ENCODE results near the gene R3HDM4. TPM values are rescaled to one million over a fixed set of nuclear protein-coding genes. Genes with fewer than 3 reads are reported as not detected.
"Not testable (repeated sequence)": the region's sequence is repeated elsewhere in the genome, so short reads cannot be mapped to it uniquely, and the experiment has no call there.

Gene R3HDM4
- total and polyA plus RNA-seq, 9 of the 15 experiments (the other 6 are each of a cell fraction or from before 2014, with no cell fraction given) = 3.2 to 154 (median 59.0) TPM

DNA sequence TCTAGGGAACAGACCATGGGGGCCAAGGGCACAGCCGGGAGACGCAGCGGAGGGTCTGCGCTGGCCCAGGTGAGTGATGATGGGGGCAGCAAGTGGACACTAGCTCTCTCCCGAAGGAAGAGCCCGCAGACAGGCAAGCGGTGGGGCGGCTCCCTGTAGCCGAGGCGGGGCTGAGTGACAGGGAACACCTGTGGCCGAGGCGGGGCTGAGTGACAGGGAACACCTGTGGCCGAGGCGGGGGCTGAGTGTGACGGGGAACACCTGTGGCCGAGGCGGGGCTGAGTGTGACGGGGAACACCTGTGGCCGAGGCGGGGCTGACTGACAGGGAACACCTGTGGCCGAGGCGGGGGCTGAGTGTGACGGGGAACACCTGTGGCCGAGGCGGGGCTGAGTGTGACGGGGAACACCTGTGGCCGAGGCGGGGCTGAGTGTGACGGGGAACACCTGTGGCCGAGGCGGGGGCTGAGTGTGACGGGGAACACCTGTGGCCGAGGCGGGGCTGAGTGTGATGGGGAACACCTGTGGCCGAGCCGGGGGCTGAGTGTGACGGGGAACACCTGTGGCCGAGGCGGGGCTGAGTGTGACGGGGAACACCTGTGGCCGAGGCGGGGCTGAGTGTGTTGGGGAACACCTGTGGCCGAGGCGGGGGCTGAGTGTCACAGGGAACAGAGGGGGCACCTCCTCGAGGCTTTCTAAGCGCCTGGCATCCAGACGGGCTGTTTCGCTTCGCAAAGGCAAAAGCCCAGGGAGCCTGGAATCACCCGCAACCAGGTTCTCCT, 21.4 kb downstream of the R3HDM4 start:
- in situ Hi-C loops (cut with MboI); H3K9me3 ChIP-seq (replicated peaks; ENCODE audit: control insufficient read depth, insufficient read depth, low read depth, low read length); H3K27me3 ChIP-seq (ENCODE audit: control insufficient read depth in 2 of 2, insufficient read depth in 2 of 2, low read length in 2 of 2); H4K20me1 ChIP-seq (replicated peaks; ENCODE audit: control insufficient read depth, insufficient read depth, low read length); BruUV-seq (replicated peaks); DNase-seq (ENCODE audit: extremely low read depth in 1 of 4, low spot score in 3 of 4); H2AFZ ChIP-seq (ENCODE audit: low read depth, low read length); FAIRE-seq; H3K9me1 ChIP-seq (ENCODE audit: control insufficient read depth, insufficient read depth, low read length); CTCF ChIA-PET (ENCODE audit: low intra/inter-chr PET ratio); ATAC-seq: not testable (repeated sequence)
- WGBS (ENCODE audit: insufficient coverage, low coverage, missing lambda C conversion rate) = 87% methylated on average over 24 of the region's 50 CpGs
- Histone ChIP-seq H3K36me3 (ENCODE audit: control insufficient read depth, insufficient read depth, low read length) (peaks cover 38% of the 10 kb centered on the region; the same call in 2 of the 3 replicates), H3K79me2 (ENCODE audit: control insufficient read depth, insufficient read depth, low read length) (peaks cover 40% of the 10 kb centered on the region), H3K9ac (ENCODE audit: insufficient read depth in 1 of 2, low read depth in 2 of 2, low read length in 2 of 2) (peak overlapping the region; percentile 73 to 95; a peak in 3 of 4 replicates), H3K4me1 (replicated peaks in 1 of 2; ENCODE audit: control insufficient read depth in 2 of 2, insufficient read depth in 2 of 2, low read length in 2 of 2) (peaks cover 9 to 62% of the 10 kb centered on the region in 2 experiments; a peak in 4 of 5 replicates), H3K4me2 (ENCODE audit: insufficient read depth, low read length) (peak overlapping the region; percentile 83), H3K27ac (ENCODE audit: extremely low read depth, low read depth, low read length) (peak overlapping the region; percentile 100; the same call in 1 of the 3 replicates), H3K4me3 (peak overlapping the region; percentile 79)
- POLR2A ChIA-PET = interaction anchor here (0.6 to 2.9 kb wide), 4 partner anchors 10 to 86 kb away, joined by 3 to 15 read pairs (median 7); no protein-coding TSS in a partner anchor
- TF ChIP-seq RBFOX2 (IDR thresholded peaks at IDR 0.05; ENCODE audit: low read depth, low read length) (peak; percentile 63), FIP1L1 (IDR thresholded peaks at IDR 0.05; ENCODE audit: low read depth, low read length, poor library complexity, severe bottlenecking) (peak; percentile 23), POLR2G (IDR thresholded peaks at IDR 0.05; ENCODE audit: low read depth, low read length) (peak; percentile 56)
- intact Hi-C loops (cut with micrococcal nuclease) = loop anchor here (2.0 kb wide), 1 partner anchor 15 kb away; no protein-coding TSS in a partner anchor

DNA sequence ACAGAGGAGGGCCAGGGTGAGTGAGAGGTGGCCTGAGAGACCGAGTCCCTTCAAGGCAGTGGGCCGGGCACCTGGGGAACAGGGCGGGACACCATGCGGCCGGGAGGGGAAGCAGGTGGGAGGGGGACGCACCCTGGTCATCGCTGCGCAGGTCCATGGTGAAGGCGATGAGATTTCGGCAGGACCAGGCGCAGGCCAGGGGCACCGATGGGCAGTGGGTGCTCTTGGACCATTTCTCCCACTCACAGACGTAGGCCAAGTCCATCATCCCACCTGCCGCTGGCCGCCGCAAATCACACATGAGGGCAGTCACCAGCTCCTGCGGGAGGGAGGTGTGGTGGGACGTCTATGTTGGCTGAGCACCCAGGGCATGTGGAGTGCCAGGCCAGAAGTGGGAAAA, 22.2 kb downstream of the R3HDM4 start:
- no TSS peak for BruUV-seq (replicated peaks)
- no peaks in the 10 kb centered on the region for H3K9me3 ChIP-seq (replicated peaks; ENCODE audit: control insufficient read depth, insufficient read depth, low read depth, low read length)
- H3K9me1 ChIP-seq (ENCODE audit: control insufficient read depth, insufficient read depth, low read length) = no peaks in the 10 kb centered on the region
- TF ChIP-seq, protein P1, sequence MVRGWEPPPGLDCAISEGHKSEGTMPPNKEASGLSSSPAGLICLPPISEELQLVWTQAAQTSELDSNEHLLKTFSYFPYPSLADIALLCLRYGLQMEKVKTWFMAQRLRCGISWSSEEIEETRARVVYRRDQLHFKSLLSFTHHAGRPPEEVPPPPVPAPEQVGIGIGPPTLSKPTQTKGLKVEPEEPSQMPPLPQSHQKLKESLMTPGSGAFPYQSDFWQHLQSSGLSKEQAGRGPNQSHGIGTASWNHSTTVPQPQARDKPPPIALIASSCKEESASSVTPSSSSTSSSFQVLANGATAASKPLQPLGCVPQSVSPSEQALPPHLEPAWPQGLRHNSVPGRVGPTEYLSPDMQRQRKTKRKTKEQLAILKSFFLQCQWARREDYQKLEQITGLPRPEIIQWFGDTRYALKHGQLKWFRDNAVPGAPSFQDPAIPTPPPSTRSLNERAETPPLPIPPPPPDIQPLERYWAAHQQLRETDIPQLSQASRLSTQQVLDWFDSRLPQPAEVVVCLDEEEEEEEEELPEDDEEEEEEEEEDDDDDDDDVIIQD (CRISPR knock-in tag; IDR thresholded peaks at IDR 0.05) = no peak
- no peak for TF ChIP-seq NCOR1 (IDR thresholded peaks at IDR 0.05)
- no peak for TF ChIP-seq SMARCA4 (IDR thresholded peaks at IDR 0.05)
- TF ChIP-seq, protein P2, sequence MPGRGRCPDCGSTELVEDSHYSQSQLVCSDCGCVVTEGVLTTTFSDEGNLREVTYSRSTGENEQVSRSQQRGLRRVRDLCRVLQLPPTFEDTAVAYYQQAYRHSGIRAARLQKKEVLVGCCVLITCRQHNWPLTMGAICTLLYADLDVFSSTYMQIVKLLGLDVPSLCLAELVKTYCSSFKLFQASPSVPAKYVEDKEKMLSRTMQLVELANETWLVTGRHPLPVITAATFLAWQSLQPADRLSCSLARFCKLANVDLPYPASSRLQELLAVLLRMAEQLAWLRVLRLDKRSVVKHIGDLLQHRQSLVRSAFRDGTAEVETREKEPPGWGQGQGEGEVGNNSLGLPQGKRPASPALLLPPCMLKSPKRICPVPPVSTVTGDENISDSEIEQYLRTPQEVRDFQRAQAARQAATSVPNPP (IDR thresholded peaks at IDR 0.05; ENCODE audit: borderline replicate concordance, insufficient read depth, insufficient read length) = no peak
- TF ChIP-seq POLR2G (IDR thresholded peaks at IDR 0.05; ENCODE audit: low read depth, low read length) = peak; percentile 21; the same call in 1 of the 2 replicates
- no peak for TF ChIP-seq IRF2 (CRISPR knock-in tag; IDR thresholded peaks at IDR 0.05)
- TF ChIP-seq TEAD2 (tag; IDR thresholded peaks at IDR 0.05) = no peak
- no peak for TF ChIP-seq ZBTB1 (CRISPR knock-in tag; IDR thresholded peaks at IDR 0.05; ENCODE audit: borderline replicate concordance, low read depth)
- TF ChIP-seq RBFOX2 (IDR thresholded peaks at IDR 0.05; ENCODE audit: low read depth, low read length) = 0 out of 2 replicates have a peak, but pooled peaks have one; percentile 1
- H4K20me1 ChIP-seq (replicated peaks; ENCODE audit: control insufficient read depth, insufficient read depth, low read length) = peaks cover 6% of the 10 kb centered on the region
- no peak overlapping the region for H3K4me2 ChIP-seq (ENCODE audit: insufficient read depth, low read length)
- H3K27me3 ChIP-seq (ENCODE audit: control insufficient read depth in 2 of 2, insufficient read depth in 2 of 2, low read length in 2 of 2) = no peaks in the 10 kb centered on the region
- ATAC-seq = no peak
- intact Hi-C loops (cut with micrococcal nuclease) (no loop called here), in situ Hi-C loops (cut with MboI) (no loop called here)
- CTCF ChIA-PET (ENCODE audit: low intra/inter-chr PET ratio) = no interaction called here
- 0 out of 4 replicates have a peak overlapping the region, but pooled peaks of 1 of the 2 experiments have one; percentile 2 for H3K9ac ChIP-seq (ENCODE audit: insufficient read depth in 1 of 2, low read depth in 2 of 2, low read length in 2 of 2)
- peaks cover 9 to 61% of the 10 kb centered on the region in 2 experiments; a peak in 4 of 5 replicates for H3K4me1 ChIP-seq (replicated peaks in 1 of 2; ENCODE audit: control insufficient read depth in 2 of 2, insufficient read depth in 2 of 2, low read length in 2 of 2)
- no peak for FAIRE-seq
- POLR2A ChIA-PET = interaction anchor here (0.5 to 0.6 kb wide), 2 partner anchors 11 to 12 kb away, joined by 3 read pairs; no protein-coding TSS in a partner anchor
- H3K4me3 ChIP-seq = no peak overlapping the region
- peaks cover 46% of the 10 kb centered on the region; the same call in 2 of the 3 replicates for H3K36me3 ChIP-seq (ENCODE audit: control insufficient read depth, insufficient read depth, low read length)
- H2AFZ ChIP-seq (ENCODE audit: low read depth, low read length) = no peak overlapping the region
- H3K79me2 ChIP-seq (ENCODE audit: control insufficient read depth, insufficient read depth, low read length) = peaks cover 40% of the 10 kb centered on the region
- 93% methylated on average over 16 of the region's 18 CpGs for WGBS (ENCODE audit: insufficient coverage, low coverage, missing lambda C conversion rate)
- H3K27ac ChIP-seq (ENCODE audit: extremely low read depth, low read depth, low read length) = no peak overlapping the region
- no peak for DNase-seq (ENCODE audit: extremely low read depth in 1 of 4, low spot score in 3 of 4)

Measured in K562 (cell line).